ENCODE data around the gene GPR156.

DNA sequence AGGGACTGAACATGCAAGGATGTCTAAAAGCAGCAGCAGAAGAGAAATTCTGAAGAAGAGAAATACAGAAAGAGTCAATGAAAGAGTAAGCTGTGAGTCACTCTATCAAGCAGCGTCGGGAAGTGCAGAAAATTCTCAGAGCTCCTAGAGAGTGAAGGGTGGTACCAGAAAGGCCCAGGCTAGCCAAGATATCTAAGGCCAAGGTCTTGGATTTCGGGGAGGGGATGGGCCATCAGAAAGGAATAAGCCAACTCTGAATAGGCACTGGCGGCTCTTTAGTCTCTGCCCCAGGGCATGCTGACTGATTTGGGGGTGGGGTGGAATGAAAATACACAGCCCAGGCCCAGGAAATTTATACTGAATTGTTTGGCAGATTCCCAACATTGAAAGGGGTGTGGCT, 70.8 kb downstream of the GPR156 start:
- TF ChIP-seq EZH2 (IDR thresholded peaks at IDR 0.05; ENCODE audit: insufficient read depth, poor library complexity, severe bottlenecking) = no peak
- no peak for TF ChIP-seq EZH2phosphoT487 (IDR thresholded peaks at IDR 0.05; ENCODE audit: insufficient read depth, low read depth)
